IMR-90 (cell line): ENCODE data around the gene NRG4.
A peak's percentile ranks its signal among the peaks of the same experiment; 100 is the strongest.

Source experiments
- BHLHE40 ChIP-seq: fragments of 150-350 bp; IDR thresholded peaks from 2 replicates; pipeline ENCODE4 v1.6.1; 2016; ENCODE audit warnings: mild to moderate bottlenecking, low read depth, low read length
- CEBPB ChIP-seq: IDR thresholded peaks from 2 replicates; pipeline ENCODE4 v1.6.1; 2012; ENCODE audit warnings: low read depth, low read length, improper control_type of control experiment
- CHD1 ChIP-seq: IDR thresholded peaks from 2 replicates; pipeline ENCODE4 v1.6.1; 2012; ENCODE audit warnings: low read depth, low read length, improper control_type of control experiment
- CTCF ChIP-seq: conservative IDR thresholded peaks from 2 replicates; pipeline ENCODE4 v1.5.1; 2012; ENCODE audit warnings: mild to moderate bottlenecking, low read depth, low read length, improper control_type of control experiment
- FOS ChIP-seq: fragments of 150-350 bp; IDR thresholded peaks from 2 replicates; pipeline ENCODE4 v1.6.1; 2016; ENCODE audit warnings: low read depth, low read length
- MAZ ChIP-seq: IDR thresholded peaks from 2 replicates; pipeline ENCODE4 v1.6.1; 2012; ENCODE audit warnings: low read depth, mild to moderate bottlenecking, low read length, improper control_type of control experiment, moderate library complexity, borderline replicate concordance
- MXI1 ChIP-seq: IDR thresholded peaks from 2 replicates; pipeline ENCODE4 v1.6.1; 2012; ENCODE audit warnings: low read depth, mild to moderate bottlenecking, low read length, moderate library complexity, borderline replicate concordance
- NFE2L2 ChIP-seq: fragments of 150-350 bp; IDR thresholded peaks from 2 replicates; pipeline ENCODE4 v1.6.1; 2016; ENCODE audit warnings: low read depth, mild to moderate bottlenecking, low read length
- POLR2A ChIP-seq: IDR thresholded peaks from 2 replicates; pipeline ENCODE4 v1.6.1; 2012; ENCODE audit warnings: mild to moderate bottlenecking, low read depth, low read length
- RAD21 ChIP-seq: IDR thresholded peaks from 2 replicates; pipeline ENCODE4 v1.6.1; 2012; ENCODE audit warnings: low read length, improper control_type of control experiment
- RFX5 ChIP-seq: IDR thresholded peaks from 2 replicates; pipeline ENCODE4 v1.8.0; 2012; ENCODE audit warnings: low read depth, mild to moderate bottlenecking, low read length, moderate library complexity
- SMC3 ChIP-seq: fragments of 150-350 bp; IDR thresholded peaks from 2 replicates; pipeline ENCODE4 v1.6.1; 2016; ENCODE audit warnings: low read depth, mild to moderate bottlenecking, antibody characterized with exemption, low read length, moderate library complexity
- USF2 ChIP-seq: fragments of 150-350 bp; IDR thresholded peaks from 2 replicates; pipeline ENCODE4 v1.6.1; 2017; ENCODE audit warnings: mild to moderate bottlenecking, antibody characterized with exemption, low read length, low read depth

GRCh38 chr15:76006136-76006778 is 6.0 kb downstream of the NRG4 start:
- TF ChIP-seq POLR2A (no peak), MAZ (no peak), CTCF (no peak), CHD1 (no peak), MXI1 (no peak), CEBPB (peak; percentile 34; the same call in 1 of the 2 replicates), USF2 (no peak), SMC3 (no peak), FOS (no peak), RFX5 (no peak), BHLHE40 (no peak), RAD21 (no peak), NFE2L2 (no peak)
